Kidney epithelial cell (primary cell): Measurements from ENCODE around the gene PPIL4. TPM values are rescaled to one million over a fixed set of nuclear protein-coding genes. Genes with fewer than 3 reads are reported as not detected.
A peak's percentile ranks its signal among the peaks of the same experiment; 100 is the strongest.

ENCODE experiments used
- DNase-seq: peaks from one replicate; pipeline ENCODE4 v3.0.0-alpha.2; 2010; ENCODE audit warnings: low read depth
- H3K27me3 ChIP-seq: 2 replicates; pipeline ENCODE4 v1.6.0; 2011; ENCODE audit warnings: low read length; ENCODE audit not compliant: control insufficient read depth, insufficient read depth
- H3K36me3 ChIP-seq: 2 replicates; pipeline ENCODE4 v1.5.1; 2011; ENCODE audit warnings: low read length; ENCODE audit not compliant: control insufficient read depth, insufficient read depth
- H3K4me3 ChIP-seq: 2 replicates; pipeline ENCODE4 v1.5.1; 2011; ENCODE audit warnings: low read depth, mild to moderate bottlenecking, control low read depth, low read length
- total RNA-seq: library from RNA; depleted of rRNA; stranded (reverse); fragments of >200 nt; gene quantifications from 2 replicates; pipeline ENCODE4 v1.2.3, GENCODE V29; 2015
- TF ChIP-seq, protein P1 (sequence below): IDR thresholded peaks from 2 replicates; pipeline ENCODE4 v1.5.1; 2011; ENCODE audit warnings: mild to moderate bottlenecking, moderate library complexity, low read length, control low read depth, inconsistent platforms; ENCODE audit not compliant: insufficient read depth, poor library complexity, severe bottlenecking

PPIL4 gene
- total RNA-seq, 1 donor from 2014 or later, result 34.6 TPM

DNA sequence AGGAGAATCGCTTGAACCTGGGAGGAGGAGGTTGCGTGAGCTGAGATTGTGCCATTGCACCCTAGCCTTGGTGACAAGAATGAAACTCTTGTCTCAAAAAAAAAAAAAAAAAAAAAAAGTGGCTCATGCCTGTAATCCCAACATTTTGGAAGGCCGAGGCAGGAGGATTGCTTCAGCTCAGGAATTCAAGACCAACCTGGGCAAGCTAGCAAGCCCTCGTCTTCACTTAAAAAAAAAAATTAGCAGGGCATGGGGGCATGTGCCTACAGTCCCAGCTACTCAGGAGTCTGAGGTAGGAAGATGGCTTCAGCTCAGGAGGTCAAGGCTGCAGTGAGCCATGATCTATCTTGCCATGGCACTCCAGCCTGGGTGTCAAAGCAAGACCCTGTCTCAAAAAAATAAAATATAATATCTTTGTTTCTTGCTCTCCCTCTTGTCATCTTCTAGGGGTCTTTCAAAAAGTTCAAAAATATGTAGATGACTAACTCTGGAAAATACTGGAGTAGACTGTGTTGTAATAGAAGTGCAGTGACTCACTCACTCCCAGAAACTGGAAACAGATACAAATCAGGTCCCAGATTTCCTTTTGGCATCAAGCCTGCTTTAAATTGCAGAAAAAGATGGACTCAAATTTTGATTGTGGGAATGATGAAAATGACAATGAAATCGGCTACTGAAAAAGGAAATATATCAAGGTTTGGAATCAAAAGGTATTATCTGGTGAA, 17.5 kb upstream of the PPIL4 start:
- H3K36me3 ChIP-seq, result no peaks in the 10 kb centered on the region
- no peak overlapping the region for H3K4me3 ChIP-seq
- no peaks in the 10 kb centered on the region for H3K27me3 ChIP-seq
- peak; percentile 35 for DNase-seq
- TF ChIP-seq, protein P1, sequence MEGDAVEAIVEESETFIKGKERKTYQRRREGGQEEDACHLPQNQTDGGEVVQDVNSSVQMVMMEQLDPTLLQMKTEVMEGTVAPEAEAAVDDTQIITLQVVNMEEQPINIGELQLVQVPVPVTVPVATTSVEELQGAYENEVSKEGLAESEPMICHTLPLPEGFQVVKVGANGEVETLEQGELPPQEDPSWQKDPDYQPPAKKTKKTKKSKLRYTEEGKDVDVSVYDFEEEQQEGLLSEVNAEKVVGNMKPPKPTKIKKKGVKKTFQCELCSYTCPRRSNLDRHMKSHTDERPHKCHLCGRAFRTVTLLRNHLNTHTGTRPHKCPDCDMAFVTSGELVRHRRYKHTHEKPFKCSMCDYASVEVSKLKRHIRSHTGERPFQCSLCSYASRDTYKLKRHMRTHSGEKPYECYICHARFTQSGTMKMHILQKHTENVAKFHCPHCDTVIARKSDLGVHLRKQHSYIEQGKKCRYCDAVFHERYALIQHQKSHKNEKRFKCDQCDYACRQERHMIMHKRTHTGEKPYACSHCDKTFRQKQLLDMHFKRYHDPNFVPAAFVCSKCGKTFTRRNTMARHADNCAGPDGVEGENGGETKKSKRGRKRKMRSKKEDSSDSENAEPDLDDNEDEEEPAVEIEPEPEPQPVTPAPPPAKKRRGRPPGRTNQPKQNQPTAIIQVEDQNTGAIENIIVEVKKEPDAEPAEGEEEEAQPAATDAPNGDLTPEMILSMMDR, result no peak

GRCh38 chr6:149560736-149561135, 14.9 kb upstream of the PPIL4 start:
- no peaks in the 10 kb centered on the region for H3K36me3 ChIP-seq
- TF ChIP-seq, protein P1, result peak; percentile 56
- DNase-seq, result no peak
- H3K27me3 ChIP-seq, result no peaks in the 10 kb centered on the region
- no peak overlapping the region for H3K4me3 ChIP-seq

- no peak for DNase-seq
- Histone ChIP-seq H3K27me3 (no peaks in the 10 kb centered on the region), H3K4me3 (no peak overlapping the region), H3K36me3 (no peaks in the 10 kb centered on the region)
- TF ChIP-seq, protein P1, result no peak
Measured at GRCh38 chr6:149559389-149559788, 13.5 kb upstream of the PPIL4 start.

- no peaks in the 10 kb centered on the region for H3K36me3 ChIP-seq
- H3K27me3 ChIP-seq, result no peaks in the 10 kb centered on the region
- DNase-seq, result no peak
- TF ChIP-seq, protein P1, result no peak
- H3K4me3 ChIP-seq, result no peak overlapping the region
Measured at GRCh38 chr6:149558029-149558428, 12.2 kb upstream of the PPIL4 start.

DNA sequence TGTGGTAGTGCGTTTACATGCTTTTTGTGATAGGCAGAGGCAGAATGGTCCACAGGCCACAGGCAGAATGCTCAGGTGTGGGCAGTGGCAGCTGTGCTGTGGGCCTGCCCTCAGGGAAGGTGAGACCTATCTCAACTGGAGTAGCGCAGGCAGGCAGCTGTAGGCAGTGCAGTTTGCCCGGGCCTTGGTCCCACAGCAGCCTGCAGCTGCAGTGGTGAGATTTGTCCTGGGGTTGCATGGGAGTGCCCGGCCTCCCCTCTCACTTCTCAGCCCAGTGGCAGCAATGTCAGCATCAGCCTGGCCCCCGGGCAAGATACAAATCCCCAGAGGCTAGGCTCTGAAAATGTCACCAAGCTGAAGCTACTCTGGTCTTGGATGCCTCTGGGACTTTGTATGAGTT, 6.1 kb upstream of the PPIL4 start:
- DNase-seq, result no peak
- Histone ChIP-seq H3K27me3 (no peaks in the 10 kb centered on the region), H3K36me3 (no peaks in the 10 kb centered on the region), H3K4me3 (no peak overlapping the region)
- TF ChIP-seq, protein P1, result no peak

- Histone ChIP-seq H3K4me3 (peak overlapping the region; percentile 93), H3K36me3 (no peaks in the 10 kb centered on the region), H3K27me3 (no peaks in the 10 kb centered on the region)
- DNase-seq, result peak; percentile 34
- TF ChIP-seq, protein P1, result peak; percentile 19
Measured at GRCh38 chr6:149545258-149545753, 537 bp downstream of the PPIL4 start.
